ENCODE data around the gene GP5.

GP5 gene

DNA sequence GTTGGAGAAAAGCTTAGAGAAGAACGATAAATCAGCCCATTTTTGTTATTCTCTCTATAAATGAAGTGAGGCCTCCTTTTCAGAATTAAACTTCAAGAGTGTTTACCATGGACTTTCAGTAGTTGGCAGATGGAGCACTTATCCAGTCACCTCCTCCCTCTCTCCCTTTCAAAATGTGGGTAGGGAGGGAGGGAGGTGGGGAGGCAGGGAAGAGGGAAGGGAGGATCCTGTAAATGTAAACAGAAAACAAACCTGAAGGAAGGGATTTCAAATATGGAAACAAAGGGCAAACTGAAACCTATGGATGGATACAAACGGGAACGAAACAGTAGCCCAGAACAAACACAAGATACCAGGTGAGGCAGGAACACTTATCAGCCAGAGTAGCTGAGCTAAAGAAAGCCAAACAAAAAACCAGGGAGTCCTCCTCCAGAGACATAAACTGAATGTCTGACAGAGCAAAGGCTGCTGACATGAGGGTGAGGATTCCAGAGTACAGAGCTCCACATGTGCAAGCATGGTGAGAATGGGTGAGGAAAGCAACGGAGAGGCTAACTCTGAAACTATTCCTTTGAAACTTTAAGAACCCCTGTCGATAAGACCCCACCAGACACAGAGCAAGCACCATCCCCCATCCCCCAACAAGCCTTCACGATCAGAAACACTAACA lies 41.0 kb upstream of the GP5 start:
- Histone ChIP-seq H3K4me3 (no peak overlapping the region), H3K27ac (no peak overlapping the region)
- TF ChIP-seq, protein P1, sequence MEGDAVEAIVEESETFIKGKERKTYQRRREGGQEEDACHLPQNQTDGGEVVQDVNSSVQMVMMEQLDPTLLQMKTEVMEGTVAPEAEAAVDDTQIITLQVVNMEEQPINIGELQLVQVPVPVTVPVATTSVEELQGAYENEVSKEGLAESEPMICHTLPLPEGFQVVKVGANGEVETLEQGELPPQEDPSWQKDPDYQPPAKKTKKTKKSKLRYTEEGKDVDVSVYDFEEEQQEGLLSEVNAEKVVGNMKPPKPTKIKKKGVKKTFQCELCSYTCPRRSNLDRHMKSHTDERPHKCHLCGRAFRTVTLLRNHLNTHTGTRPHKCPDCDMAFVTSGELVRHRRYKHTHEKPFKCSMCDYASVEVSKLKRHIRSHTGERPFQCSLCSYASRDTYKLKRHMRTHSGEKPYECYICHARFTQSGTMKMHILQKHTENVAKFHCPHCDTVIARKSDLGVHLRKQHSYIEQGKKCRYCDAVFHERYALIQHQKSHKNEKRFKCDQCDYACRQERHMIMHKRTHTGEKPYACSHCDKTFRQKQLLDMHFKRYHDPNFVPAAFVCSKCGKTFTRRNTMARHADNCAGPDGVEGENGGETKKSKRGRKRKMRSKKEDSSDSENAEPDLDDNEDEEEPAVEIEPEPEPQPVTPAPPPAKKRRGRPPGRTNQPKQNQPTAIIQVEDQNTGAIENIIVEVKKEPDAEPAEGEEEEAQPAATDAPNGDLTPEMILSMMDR (IDR thresholded peaks at IDR 0.05): no peak
- no peak for DNase-seq (ENCODE audit: low spot score)

DNA sequence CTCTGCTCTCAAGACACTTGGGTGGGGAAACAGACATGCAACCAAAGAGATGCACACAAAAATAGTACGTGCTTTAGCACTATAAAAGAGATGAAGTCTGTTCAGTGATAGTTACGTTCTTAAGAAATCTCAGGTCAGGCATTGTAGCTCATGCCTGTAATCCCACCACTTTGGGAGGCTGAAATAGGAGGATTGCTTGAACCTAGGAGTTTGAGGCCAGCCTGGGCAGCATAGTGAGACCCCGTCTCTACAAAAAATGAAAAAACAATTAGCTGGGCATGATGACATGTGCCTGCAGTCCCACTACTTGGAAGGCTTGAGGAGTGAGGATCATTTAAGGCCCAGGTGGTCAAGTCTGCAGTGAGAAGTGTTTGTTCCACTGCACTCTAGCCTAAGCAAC lies 35.4 kb upstream of the GP5 start:
- H3K27ac ChIP-seq: no peak overlapping the region
- no peak overlapping the region for H3K4me3 ChIP-seq
- no peak for DNase-seq (ENCODE audit: low spot score)
- TF ChIP-seq, protein P1 (IDR thresholded peaks at IDR 0.05): no peak

DNA sequence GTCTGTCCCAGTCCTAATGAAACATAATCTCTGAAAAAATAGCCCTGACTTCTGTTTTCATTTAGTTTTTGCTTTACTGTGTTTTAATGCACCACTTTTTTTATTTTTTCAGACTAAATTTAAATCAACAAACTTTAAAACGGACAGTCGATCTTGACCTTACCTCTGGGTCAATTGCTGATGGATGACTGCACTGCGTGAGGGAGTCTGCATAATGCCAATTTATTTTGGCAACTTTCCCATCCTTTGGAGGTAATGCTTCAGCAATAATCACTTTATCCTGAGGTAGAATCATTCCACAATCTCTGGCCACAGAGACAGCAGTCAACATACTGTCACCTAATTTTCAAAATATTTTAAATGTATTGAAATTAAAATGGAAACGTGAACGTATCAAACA lies 32.5 kb upstream of the GP5 start:
- H3K4me3 ChIP-seq: no peak overlapping the region
- no peak for DNase-seq (ENCODE audit: low spot score)
- TF ChIP-seq, protein P1 (IDR thresholded peaks at IDR 0.05): no peak
- H3K27ac ChIP-seq: no peak overlapping the region

DNA sequence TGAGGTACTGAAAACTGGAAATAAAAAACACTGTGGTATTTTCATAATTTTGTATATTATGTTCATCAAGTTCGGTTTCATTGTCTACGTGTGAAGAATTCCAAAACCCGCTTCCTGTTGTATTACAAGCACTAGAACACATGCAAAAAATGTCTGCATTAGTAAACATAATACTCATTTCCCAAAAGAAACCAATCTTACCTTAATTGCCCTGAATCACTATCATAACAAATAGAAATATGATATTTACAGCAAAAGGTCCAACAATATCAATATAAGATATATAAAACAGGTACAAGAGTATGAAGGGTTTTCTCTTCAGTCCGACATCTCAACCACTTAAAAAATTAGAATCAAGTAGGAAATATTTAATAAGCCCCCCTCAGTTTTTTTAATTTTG lies 26.3 kb upstream of the GP5 start:
- DNase-seq (ENCODE audit: low spot score): no peak
- TF ChIP-seq, protein P1 (IDR thresholded peaks at IDR 0.05): no peak

DNA sequence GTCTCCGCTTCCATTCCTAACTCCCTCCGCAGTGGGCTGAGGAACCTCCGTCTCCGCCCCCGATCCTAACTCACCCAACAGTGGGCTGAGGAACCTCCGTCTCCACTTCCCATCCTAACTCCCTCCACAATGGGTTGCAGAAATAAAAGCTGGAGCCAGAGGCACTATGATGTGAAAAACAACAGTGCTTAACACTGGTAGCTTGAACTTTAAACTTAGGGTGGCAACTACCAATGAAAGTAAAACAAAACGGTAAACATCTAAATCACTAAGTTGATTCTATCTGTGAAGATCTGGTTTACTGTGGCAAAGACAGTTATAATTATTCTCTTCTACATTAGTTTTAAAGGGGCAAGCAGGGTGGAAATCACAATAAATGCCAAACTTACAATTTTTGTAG lies 25.9 kb upstream of the GP5 start:
- H3K4me3 ChIP-seq: no peak overlapping the region
- DNase-seq (ENCODE audit: low spot score): no peak
- H3K27ac ChIP-seq: no peak overlapping the region
- TF ChIP-seq, protein P1 (IDR thresholded peaks at IDR 0.05): no peak

More for the DNA sequence above, 26.3 kb upstream of the GP5 start:
- Histone ChIP-seq H3K4me3 (no peak overlapping the region), H3K27ac (no peak overlapping the region)

DNA sequence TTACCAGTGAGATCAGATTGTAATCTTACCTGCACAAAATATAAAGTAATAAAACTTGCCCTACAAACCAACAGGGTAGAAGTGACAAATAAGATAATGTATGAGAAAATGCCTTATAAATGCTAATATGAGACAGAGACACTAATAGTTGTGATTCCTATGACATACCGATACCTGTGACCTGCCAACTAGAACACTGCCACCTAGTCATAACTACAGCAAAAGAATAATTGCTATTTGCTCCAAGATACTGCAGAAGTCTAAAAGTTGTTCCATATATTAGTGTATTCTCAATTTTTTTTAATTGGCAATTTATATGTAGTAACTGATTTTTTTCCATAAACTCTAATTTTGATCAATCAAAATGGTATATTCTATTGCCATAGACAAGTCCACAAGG lies 25.3 kb upstream of the GP5 start:
- TF ChIP-seq, protein P1 (IDR thresholded peaks at IDR 0.05): no peak
- no peak overlapping the region for H3K27ac ChIP-seq
- no peak for DNase-seq (ENCODE audit: low spot score)
- no peak overlapping the region for H3K4me3 ChIP-seq

DNA sequence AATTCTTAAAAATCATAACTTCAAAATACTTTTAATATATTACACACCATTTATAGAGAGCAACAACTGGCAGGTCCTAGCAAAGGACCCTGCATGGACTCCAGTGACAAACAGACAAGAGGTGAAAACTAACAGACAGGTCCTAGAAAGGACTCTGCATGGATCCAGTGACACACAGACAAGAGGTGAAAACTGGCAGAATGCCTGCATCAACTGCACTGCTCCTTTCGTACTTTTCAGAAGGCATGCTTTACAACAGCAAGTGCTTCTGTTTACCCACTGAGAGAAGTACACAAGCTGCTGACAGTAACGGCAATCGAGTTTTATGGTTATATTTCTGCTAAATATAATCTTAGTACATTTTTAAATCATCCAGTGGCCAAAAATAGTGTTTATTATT lies 24.3 kb upstream of the GP5 start:
- Histone ChIP-seq H3K4me3 (no peak overlapping the region), H3K27ac (no peak overlapping the region)
- TF ChIP-seq, protein P1 (IDR thresholded peaks at IDR 0.05): no peak
- no peak for DNase-seq (ENCODE audit: low spot score)
